ENCODE data around the gene PANK1.

- TF ChIP-seq, protein P1, sequence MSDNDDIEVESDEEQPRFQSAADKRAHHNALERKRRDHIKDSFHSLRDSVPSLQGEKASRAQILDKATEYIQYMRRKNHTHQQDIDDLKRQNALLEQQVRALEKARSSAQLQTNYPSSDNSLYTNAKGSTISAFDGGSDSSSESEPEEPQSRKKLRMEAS (IDR thresholded peaks at IDR 0.05), result no peak
- TF ChIP-seq EP300 (IDR thresholded peaks at IDR 0.05; ENCODE audit: borderline replicate concordance) (no peak), YY1 (IDR thresholded peaks at IDR 0.05; ENCODE audit: low read depth) (no peak), FOXM1 (IDR thresholded peaks at IDR 0.05; ENCODE audit: borderline replicate concordance, low read depth) (no peak), TCF12 (IDR thresholded peaks at IDR 0.05; ENCODE audit: low read depth) (no peak), TAF1 (IDR thresholded peaks at IDR 0.05; ENCODE audit: low read depth) (no peak), CEBPB (IDR thresholded peaks at IDR 0.05) (no peak), USF1 (IDR thresholded peaks at IDR 0.05) (no peak), CREB1 (IDR thresholded peaks at IDR 0.05; ENCODE audit: low read depth) (no peak)
- TF ChIP-seq, protein P2, sequence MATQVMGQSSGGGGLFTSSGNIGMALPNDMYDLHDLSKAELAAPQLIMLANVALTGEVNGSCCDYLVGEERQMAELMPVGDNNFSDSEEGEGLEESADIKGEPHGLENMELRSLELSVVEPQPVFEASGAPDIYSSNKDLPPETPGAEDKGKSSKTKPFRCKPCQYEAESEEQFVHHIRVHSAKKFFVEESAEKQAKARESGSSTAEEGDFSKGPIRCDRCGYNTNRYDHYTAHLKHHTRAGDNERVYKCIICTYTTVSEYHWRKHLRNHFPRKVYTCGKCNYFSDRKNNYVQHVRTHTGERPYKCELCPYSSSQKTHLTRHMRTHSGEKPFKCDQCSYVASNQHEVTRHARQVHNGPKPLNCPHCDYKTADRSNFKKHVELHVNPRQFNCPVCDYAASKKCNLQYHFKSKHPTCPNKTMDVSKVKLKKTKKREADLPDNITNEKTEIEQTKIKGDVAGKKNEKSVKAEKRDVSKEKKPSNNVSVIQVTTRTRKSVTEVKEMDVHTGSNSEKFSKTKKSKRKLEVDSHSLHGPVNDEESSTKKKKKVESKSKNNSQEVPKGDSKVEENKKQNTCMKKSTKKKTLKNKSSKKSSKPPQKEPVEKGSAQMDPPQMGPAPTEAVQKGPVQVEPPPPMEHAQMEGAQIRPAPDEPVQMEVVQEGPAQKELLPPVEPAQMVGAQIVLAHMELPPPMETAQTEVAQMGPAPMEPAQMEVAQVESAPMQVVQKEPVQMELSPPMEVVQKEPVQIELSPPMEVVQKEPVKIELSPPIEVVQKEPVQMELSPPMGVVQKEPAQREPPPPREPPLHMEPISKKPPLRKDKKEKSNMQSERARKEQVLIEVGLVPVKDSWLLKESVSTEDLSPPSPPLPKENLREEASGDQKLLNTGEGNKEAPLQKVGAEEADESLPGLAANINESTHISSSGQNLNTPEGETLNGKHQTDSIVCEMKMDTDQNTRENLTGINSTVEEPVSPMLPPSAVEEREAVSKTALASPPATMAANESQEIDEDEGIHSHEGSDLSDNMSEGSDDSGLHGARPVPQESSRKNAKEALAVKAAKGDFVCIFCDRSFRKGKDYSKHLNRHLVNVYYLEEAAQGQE (IDR thresholded peaks at IDR 0.05; ENCODE audit: low read depth), result no peak
Measured at GRCh38 chr10:89669985-89670384, 24.9 kb upstream of the PANK1 start.
